Stomach (tissue), 9 donors: Measurements from ENCODE around the gene VPS54. TPM values are rescaled to one million over a fixed set of nuclear protein-coding genes. Genes with fewer than 3 reads are reported as not detected.

Experiments
- DNase-seq, 2 donors: peaks; one replicate each; pipeline versions ENCODE4 v3.0.0 to v3.0.0-alpha.2; 2013 to 2019
- H3K27ac ChIP-seq, 5 donors: fragments of 200-600 bp in 4 of 5; sonication (generic) in 4 of 5; one replicate each; pipeline ENCODE4 v1.5.1; 2013 to 2019; ENCODE audit warnings: mild to moderate bottlenecking in 1 of 5, moderate library complexity in 1 of 5
- H3K27me3 ChIP-seq, 3 donors: fragments of 200-600 bp; sonication (generic); one replicate each; pipeline ENCODE4 v1.5.1; 2017 to 2019; ENCODE audit warnings: mixed run types in 1 of 3
- H3K36me3 ChIP-seq, 4 donors: fragments of 200-600 bp; sonication (generic); 1 replicate in 3 of 4; 2 replicates in 1 of 4; pipeline ENCODE4 v1.5.1; 2016 to 2019
- H3K4me1 ChIP-seq, 4 donors: fragments of 200-600 bp; sonication (generic); one replicate each; pipeline ENCODE4 v1.5.1; 2016 to 2019
- H3K4me3 ChIP-seq, 4 donors: fragments of 200-600 bp; sonication (generic) in 3 of 4; one replicate each; pipeline ENCODE4 v1.5.1; 2016 to 2019; ENCODE audit warnings: mild to moderate bottlenecking in 1 of 4
- H3K9me3 ChIP-seq, 4 donors: fragments of 200-600 bp; sonication (generic); one replicate each; pipeline ENCODE4 v1.5.1; 2016 to 2019
- EP300 ChIP-seq: sonication (generic); formaldehyde crosslinking; IDR thresholded peaks from one replicate; pipeline ENCODE4 v1.6.1; 2017; ENCODE audit warnings: antibody characterized with exemption
- POLR2A ChIP-seq, 4 donors: fragments of 450-650 bp; IDR thresholded peaks; one replicate each; pipeline ENCODE4 v1.6.1; 2016; ENCODE audit warnings: antibody characterized with exemption in 4 of 4, control low read depth in 2 of 4, mild to moderate bottlenecking in 1 of 4, moderate library complexity in 1 of 4
- POLR2AphosphoS5 ChIP-seq, 3 donors: sonication (generic); formaldehyde crosslinking; IDR thresholded peaks; one replicate each; pipeline ENCODE4 v1.6.1; 2016; ENCODE audit warnings: antibody characterized with exemption in 3 of 3
- WGBS, 5 donors: extraction: QIAGEN DNeasy Blood & Tissue Kit in 3 of 5; methylation state at CpG; one replicate each; pipeline versions ENCODE4 v1.1.5 to v1.1.7; 2013 to 2018; 5-methylcytosine and 5-hydroxymethylcytosine counted together
- intact Hi-C: fragments of 100-400 bp; cut with DNase I; formaldehyde crosslinking; loops from one replicate; pipeline ENCODE4 v1.15.1; 2023; ENCODE audit warnings: low total_unique reads
- polyA plus RNA-seq, 3 donors: library from polyadenylated mRNA; stranded (reverse); fragments of 200-250 nt; gene quantifications; one replicate each; pipeline ENCODE4 v1.2.3, GENCODE V29; 2013
- small RNA-seq, 4 donors: library from RNA; depleted of rRNA; stranded (forward); fragments of <200 nt; gene quantifications; one replicate each; pipeline ENCODE3, GENCODE V24; 2016
- total RNA-seq, 5 donors: library from RNA; depleted of rRNA; stranded (reverse); fragments of >200 nt; gene quantifications; one replicate each; pipeline versions ENCODE4 v1.1.0 to v1.2.3, GENCODE V29; 2014 to 2016
- TF ChIP-seq, protein P1 (sequence below), 7 experiments: fragments of 450-650 bp in 4 of 7; fragments of 200-600 bp in 3 of 7; sonication (generic) in 3 of 7; IDR thresholded peaks; one replicate each; pipeline ENCODE4 v1.5.1; 2016 to 2019; ENCODE audit warnings: antibody characterized with exemption in 7 of 7, control low read depth in 2 of 7, mild to moderate bottlenecking in 1 of 7
- donor health status: healthy with polysubstance abuse.
- donor health status: Bipolar disorder and iron deficiency.
- donor health status: healthy.

Gene VPS54
- total and polyA plus RNA-seq, 8 donors: 3.2 to 58.9 (median 13.1) TPM

- H3K4me1 ChIP-seq: peaks cover 27 to 55% (median 39%) of the 10 kb centered on the region in 4 donors
- peak overlapping the region in 4 of 5 donors; percentile 98 to 99 (median 99) for H3K27ac ChIP-seq
- no peaks in the 10 kb centered on the region for H3K9me3 ChIP-seq
- no peaks in the 10 kb centered on the region for H3K27me3 ChIP-seq
- 48 to 72% (median 62%) methylated on average over 8 of the region's 8 CpGs for WGBS, 5 donors
- no peak for DNase-seq
- no peaks in the 10 kb centered on the region for H3K36me3 ChIP-seq
- TF ChIP-seq EP300: no peak
- no peak for TF ChIP-seq POLR2A (IDR thresholded peaks at IDR 0.05)
- TF ChIP-seq, protein P1, sequence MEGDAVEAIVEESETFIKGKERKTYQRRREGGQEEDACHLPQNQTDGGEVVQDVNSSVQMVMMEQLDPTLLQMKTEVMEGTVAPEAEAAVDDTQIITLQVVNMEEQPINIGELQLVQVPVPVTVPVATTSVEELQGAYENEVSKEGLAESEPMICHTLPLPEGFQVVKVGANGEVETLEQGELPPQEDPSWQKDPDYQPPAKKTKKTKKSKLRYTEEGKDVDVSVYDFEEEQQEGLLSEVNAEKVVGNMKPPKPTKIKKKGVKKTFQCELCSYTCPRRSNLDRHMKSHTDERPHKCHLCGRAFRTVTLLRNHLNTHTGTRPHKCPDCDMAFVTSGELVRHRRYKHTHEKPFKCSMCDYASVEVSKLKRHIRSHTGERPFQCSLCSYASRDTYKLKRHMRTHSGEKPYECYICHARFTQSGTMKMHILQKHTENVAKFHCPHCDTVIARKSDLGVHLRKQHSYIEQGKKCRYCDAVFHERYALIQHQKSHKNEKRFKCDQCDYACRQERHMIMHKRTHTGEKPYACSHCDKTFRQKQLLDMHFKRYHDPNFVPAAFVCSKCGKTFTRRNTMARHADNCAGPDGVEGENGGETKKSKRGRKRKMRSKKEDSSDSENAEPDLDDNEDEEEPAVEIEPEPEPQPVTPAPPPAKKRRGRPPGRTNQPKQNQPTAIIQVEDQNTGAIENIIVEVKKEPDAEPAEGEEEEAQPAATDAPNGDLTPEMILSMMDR (IDR thresholded peaks at IDR 0.05): no peak
- TF ChIP-seq POLR2AphosphoS5 (IDR thresholded peaks at IDR 0.05): no peak
- intact Hi-C loops: no loop called here
- peak overlapping the region; percentile 62 to 94 (median 82) for H3K4me3 ChIP-seq
These were observed 176.1 kb downstream of the VPS54 start for GRCh38 chr2:63843093-63843492.

GRCh38 chr2:63842149-63843061 lies 176.8 kb downstream of the VPS54 start:
- Histone ChIP-seq H3K27ac (peak overlapping the region; percentile 90 to 99 (median 99)), H3K4me1 (peaks cover 26 to 53% (median 38%) of the 10 kb centered on the region in 4 donors), H3K36me3 (no peaks in the 10 kb centered on the region), H3K4me3 (peak overlapping the region; percentile 62 to 94 (median 82)), H3K27me3 (no peaks in the 10 kb centered on the region), H3K9me3 (no peaks in the 10 kb centered on the region)
- intact Hi-C loops: no loop called here
- 2 to 4% (median 3%) methylated on average over 24 of the region's 24 CpGs for WGBS, 5 donors
- peak; percentile 29 to 80 for DNase-seq
- TF ChIP-seq POLR2AphosphoS5 (IDR thresholded peaks at IDR 0.05) (peak; percentile 63 to 78 (median 70)), EP300 (no peak)

Small RNAs within 50 kb of the gene (small RNA-seq; reads per million reads assigned to genes)
- 0 reads per million in 4 donors for gene RF01293

Other genes starting within 250 kb of the VPS54 start
- gene UGP2, start 177.5 kb downstream of the VPS54 start, total RNA-seq: 100 to 1,000 TPM in 2 of 5 donors, 10 to 100 TPM in 3; 38.5 to 122 (median 97.6) TPM
- 100 to 1,000 TPM in 1 of 3 donors, 10 to 100 TPM in 2; 58.9 to 135 (median 89.7) TPM for gene UGP2, start 177.5 kb downstream of the VPS54 start, polyA plus RNA-seq
- 100 to 1,000 TPM in 1 of 5 donors, 10 to 100 TPM in 3, 1 to 10 TPM in 1; 7.6 to 165 (median 60.8) TPM for gene PELI1, start 125.0 kb upstream of the VPS54 start, total RNA-seq
- 10 to 100 TPM in 2 of 3 donors, 1 to 10 TPM in 1; 6.9 to 17.4 (median 11.8) TPM for gene PELI1, start 125.0 kb upstream of the VPS54 start, polyA plus RNA-seq